Fibroblast of pulmonary artery (primary cell): ENCODE measurements around the gene GTF2H3.

Experiments used
- DNase-seq: peaks from one replicate; pipeline ENCODE4 v3.0.0-alpha.2; 2010; ENCODE audit warnings: low read depth
- H3K4me3 ChIP-seq: replicated peaks from 2 replicates; pipeline ENCODE4 v1.5.1; 2011; ENCODE audit warnings: low read depth, mild to moderate bottlenecking, control low read depth, low read length, moderate library complexity
- CTCF ChIP-seq: IDR thresholded peaks from 2 replicates; pipeline ENCODE4 v1.5.1; 2011; ENCODE audit warnings: mild to moderate bottlenecking, control low read depth, low read length, inconsistent platforms; ENCODE audit errors: missing control alignments

GTF2H3 gene

GRCh38 chr12:123645878-123646277 is 12.2 kb downstream of the GTF2H3 start:
- no peak overlapping the region for H3K4me3 ChIP-seq
- DNase-seq: no peak
- TF ChIP-seq CTCF: no peak

GRCh38 chr12:123648401-123648800 is 14.8 kb downstream of the GTF2H3 start:
- DNase-seq: no peak
- no peak overlapping the region for H3K4me3 ChIP-seq
- no peak for TF ChIP-seq CTCF

- no peak for DNase-seq
- H3K4me3 ChIP-seq: no peak overlapping the region
- no peak for TF ChIP-seq CTCF
These were observed 20.6 kb downstream of the GTF2H3 start for GRCh38 chr12:123654129-123654701.

- TF ChIP-seq CTCF: no peak
- H3K4me3 ChIP-seq: no peak overlapping the region
- DNase-seq: no peak
These were observed 21.8 kb downstream of the GTF2H3 start for GRCh38 chr12:123655420-123655819.

GRCh38 chr12:123656392-123656791 is 22.8 kb downstream of the GTF2H3 start:
- TF ChIP-seq CTCF: no peak
- no peak overlapping the region for H3K4me3 ChIP-seq
- no peak for DNase-seq

- H3K4me3 ChIP-seq: no peak overlapping the region
- no peak for DNase-seq
These were observed 23.6 kb downstream of the GTF2H3 start for GRCh38 chr12:123657211-123657610.

More at GRCh38 chr12:123657211-123657610, 23.6 kb downstream of the GTF2H3 start:
- no peak for TF ChIP-seq CTCF
